ENCODE data around the gene GRK7.

Gene GRK7

GRCh38 chr3:141790171-141790570 is 27.0 kb downstream of the GRK7 start:
- no peak overlapping the region for H3K4me3 ChIP-seq (replicated peaks; ENCODE audit: low read depth, low read length)
- no peak for TF ChIP-seq CTCF (IDR thresholded peaks at IDR 0.05; ENCODE audit: low read length, missing control alignments)
- no peak for DNase-seq (ENCODE audit: low read depth)

GRCh38 chr3:141792495-141792894 is 29.3 kb downstream of the GRK7 start:
- H3K4me3 ChIP-seq (replicated peaks; ENCODE audit: low read depth, low read length), result no peak overlapping the region
- no peak for DNase-seq (ENCODE audit: low read depth)
- TF ChIP-seq CTCF (IDR thresholded peaks at IDR 0.05; ENCODE audit: low read length, missing control alignments), result no peak

- no peak overlapping the region for H3K4me3 ChIP-seq (replicated peaks; ENCODE audit: low read depth, low read length)
- TF ChIP-seq CTCF (IDR thresholded peaks at IDR 0.05; ENCODE audit: low read length, missing control alignments), result peak; percentile 13
- DNase-seq (ENCODE audit: low read depth), result no peak
These were observed 30.5 kb downstream of the GRK7 start for GRCh38 chr3:141793476-141794260.

GRCh38 chr3:141795276-141795675 is 32.1 kb downstream of the GRK7 start:
- DNase-seq (ENCODE audit: low read depth), result no peak
- H3K4me3 ChIP-seq (replicated peaks; ENCODE audit: low read depth, low read length), result no peak overlapping the region
- TF ChIP-seq CTCF (IDR thresholded peaks at IDR 0.05; ENCODE audit: low read length, missing control alignments), result no peak

GRCh38 chr3:141795741-141796080 is 32.5 kb downstream of the GRK7 start:
- H3K4me3 ChIP-seq (replicated peaks; ENCODE audit: low read depth, low read length), result no peak overlapping the region
- no peak for TF ChIP-seq CTCF (IDR thresholded peaks at IDR 0.05; ENCODE audit: low read length, missing control alignments)
- no peak for DNase-seq (ENCODE audit: low read depth)

GRCh38 chr3:141796081-141796888 is 33.1 kb downstream of the GRK7 start:
- H3K4me3 ChIP-seq (replicated peaks; ENCODE audit: low read depth, low read length), result no peak overlapping the region
- no peak for TF ChIP-seq CTCF (IDR thresholded peaks at IDR 0.05; ENCODE audit: low read length, missing control alignments)
- peak; percentile 16 for DNase-seq (ENCODE audit: low read depth)

Data from fibroblast of pulmonary artery (primary cell).